ENCODE data around the gene NPLOC4. TPM values are rescaled to one million over a fixed set of nuclear protein-coding genes. Genes with fewer than 3 reads are reported as not detected.

NPLOC4 gene
- total and polyA plus RNA-seq, 11 donors, result 28.2 to 133 (median 99.2) TPM

- WGBS, 4 donors, result 34 to 40% (median 39%) methylated on average over 17 to 19 of the region's 19 CpGs
Measured at GRCh38 chr17:81682565-81683207, 45.8 kb upstream of the NPLOC4 start.

DNA sequence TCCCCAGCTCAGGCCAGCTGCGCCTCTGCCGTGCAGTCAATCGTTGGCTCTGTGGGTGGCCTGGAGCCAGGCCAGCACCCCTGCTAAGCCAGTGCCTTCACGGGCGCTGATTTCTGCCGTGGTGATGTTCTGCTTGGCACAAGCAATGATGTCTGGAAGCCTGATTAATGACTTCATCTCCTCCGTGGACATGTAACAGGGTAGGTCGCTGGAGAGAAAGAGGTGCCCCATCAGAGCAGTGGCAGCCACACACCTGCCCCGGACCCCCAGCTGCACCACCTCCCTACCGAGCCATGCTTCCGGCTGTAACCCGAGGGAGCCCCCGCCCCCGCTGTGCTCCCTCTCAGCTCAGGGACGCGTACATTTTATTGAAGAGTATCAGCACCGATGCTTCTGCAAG lies 44.8 kb upstream of the NPLOC4 start:
- no peak for TF ChIP-seq POLR2A (IDR thresholded peaks at IDR 0.05)
- TF ChIP-seq, protein P1, sequence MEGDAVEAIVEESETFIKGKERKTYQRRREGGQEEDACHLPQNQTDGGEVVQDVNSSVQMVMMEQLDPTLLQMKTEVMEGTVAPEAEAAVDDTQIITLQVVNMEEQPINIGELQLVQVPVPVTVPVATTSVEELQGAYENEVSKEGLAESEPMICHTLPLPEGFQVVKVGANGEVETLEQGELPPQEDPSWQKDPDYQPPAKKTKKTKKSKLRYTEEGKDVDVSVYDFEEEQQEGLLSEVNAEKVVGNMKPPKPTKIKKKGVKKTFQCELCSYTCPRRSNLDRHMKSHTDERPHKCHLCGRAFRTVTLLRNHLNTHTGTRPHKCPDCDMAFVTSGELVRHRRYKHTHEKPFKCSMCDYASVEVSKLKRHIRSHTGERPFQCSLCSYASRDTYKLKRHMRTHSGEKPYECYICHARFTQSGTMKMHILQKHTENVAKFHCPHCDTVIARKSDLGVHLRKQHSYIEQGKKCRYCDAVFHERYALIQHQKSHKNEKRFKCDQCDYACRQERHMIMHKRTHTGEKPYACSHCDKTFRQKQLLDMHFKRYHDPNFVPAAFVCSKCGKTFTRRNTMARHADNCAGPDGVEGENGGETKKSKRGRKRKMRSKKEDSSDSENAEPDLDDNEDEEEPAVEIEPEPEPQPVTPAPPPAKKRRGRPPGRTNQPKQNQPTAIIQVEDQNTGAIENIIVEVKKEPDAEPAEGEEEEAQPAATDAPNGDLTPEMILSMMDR (IDR thresholded peaks at IDR 0.05), result no peak
- H3K27me3 ChIP-seq, result no peaks in the 10 kb centered on the region
- no peak for ATAC-seq
- peak in 1 of 5 donors; percentile 48 for DNase-seq
- no peak overlapping the region for H3K27ac ChIP-seq
- no peaks in the 10 kb centered on the region for H3K9me3 ChIP-seq
- WGBS, 4 donors, result 60 to 72% (median 67%) methylated on average over 17 of the region's 17 CpGs
- H3K4me1 ChIP-seq, result peaks cover 5 to 45% (median 26%) of the 10 kb centered on the region in 12 donors
- intact Hi-C loops (cut with DNase I), result loop anchor here in 1 of 10 donors (2.0 kb wide), 1 partner anchor 15 kb away; the partner anchor contains the start of genes CCDC137 and OXLD1
- no peak overlapping the region for H3K4me3 ChIP-seq
- peaks cover 0 to 33% (median 13%) of the 10 kb centered on the region in 9 donors for H3K36me3 ChIP-seq

More at GRCh38 chr17:81682565-81683207, 45.8 kb upstream of the NPLOC4 start:
- TF ChIP-seq, protein P1 (IDR thresholded peaks at IDR 0.05), result no peak
- no peak for TF ChIP-seq POLR2A (IDR thresholded peaks at IDR 0.05)
- intact Hi-C loops (cut with DNase I), result loop anchor here in 1 of 10 donors (2.0 kb wide), 1 partner anchor 16 kb away; the partner anchor contains the start of genes CCDC137 and OXLD1
- Histone ChIP-seq H3K4me1 (peaks cover 5 to 45% (median 26%) of the 10 kb centered on the region in 12 donors), H3K27me3 (no peaks in the 10 kb centered on the region), H3K9me3 (no peaks in the 10 kb centered on the region), H3K4me3 (peak overlapping the region; percentile 85 to 100 (median 92)), H3K27ac (peak overlapping the region in 9 of 12 donors; percentile 80 to 91 (median 85)), H3K36me3 (peaks cover 0 to 43% (median 21%) of the 10 kb centered on the region in 9 donors)
- ATAC-seq (no peak), DNase-seq (no peak)

DNA sequence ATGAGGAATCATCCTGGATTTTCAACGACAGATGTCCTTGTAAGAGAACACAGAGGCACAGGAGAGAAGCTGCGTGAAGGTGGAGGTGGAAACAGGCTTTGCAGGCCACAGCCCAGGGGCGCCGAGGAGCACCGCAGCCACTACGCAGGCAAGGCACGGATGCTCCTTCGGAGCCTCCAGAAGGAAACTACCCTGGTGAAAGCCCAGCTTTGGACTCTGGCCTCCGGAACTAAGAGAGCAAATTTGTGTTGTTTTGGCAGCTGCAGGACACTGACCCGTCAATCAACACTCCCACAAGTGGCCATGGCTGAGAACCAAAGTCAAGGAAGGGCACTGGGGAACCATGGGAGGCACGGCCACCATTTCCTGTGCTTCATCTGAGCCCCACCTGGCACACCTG lies 43.2 kb upstream of the NPLOC4 start:
- Histone ChIP-seq H3K36me3 (peaks cover 0 to 18% (median 4%) of the 10 kb centered on the region in 9 donors), H3K4me1 (peaks cover 5 to 41% (median 20%) of the 10 kb centered on the region in 12 donors), H3K9me3 (no peaks in the 10 kb centered on the region), H3K27ac (peak overlapping the region in 1 of 12 donors; percentile 2), H3K4me3 (no peak overlapping the region), H3K27me3 (no peaks in the 10 kb centered on the region)
- ATAC-seq (no peak), DNase-seq (no peak)
- intact Hi-C loops (cut with DNase I), result no loop called here
- WGBS, 4 donors, result 67 to 74% (median 72%) methylated on average over 11 of the region's 11 CpGs
- TF ChIP-seq, protein P1 (IDR thresholded peaks at IDR 0.05), result no peak
- TF ChIP-seq POLR2A (IDR thresholded peaks at IDR 0.05), result no peak

DNA sequence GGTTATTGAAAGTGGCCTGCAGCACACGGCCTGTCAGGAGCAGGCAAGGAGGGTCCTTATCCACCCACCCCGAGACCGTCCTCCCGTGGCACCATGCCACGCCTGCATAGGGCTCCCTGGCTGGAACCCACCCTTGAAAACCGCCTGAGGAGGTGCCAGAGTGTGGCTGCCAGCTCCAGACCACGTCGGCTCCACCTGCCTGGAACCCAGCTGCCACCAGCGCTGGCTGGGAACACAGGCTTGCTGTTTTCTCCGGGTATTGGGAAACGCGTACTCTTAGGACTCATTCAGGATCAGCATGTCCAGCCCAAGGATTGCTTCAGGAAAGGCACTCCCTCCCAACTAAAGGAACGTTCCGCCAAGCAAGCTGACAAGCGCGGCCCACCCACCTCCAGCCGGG lies 40.0 kb upstream of the NPLOC4 start:
- Histone ChIP-seq H3K27me3 (no peaks in the 10 kb centered on the region), H3K9me3 (no peaks in the 10 kb centered on the region), H3K36me3 (peaks cover 0 to 41% (median 25%) of the 10 kb centered on the region in 9 donors), H3K4me1 (peaks cover 0 to 19% (median under 1%) of the 10 kb centered on the region in 12 donors), H3K27ac (no peak overlapping the region), H3K4me3 (no peak overlapping the region)
- TF ChIP-seq, protein P1 (IDR thresholded peaks at IDR 0.05), result no peak
- no peak for TF ChIP-seq POLR2A (IDR thresholded peaks at IDR 0.05)
- no peak for ATAC-seq
- intact Hi-C loops (cut with DNase I), result loop anchor here in 1 of 10 donors (2.0 kb wide), 1 partner anchor 34 kb away; no protein-coding TSS in a partner anchor
- 91 to 93% (median 92%) methylated on average over 9 to 17 of the region's 17 CpGs for WGBS, 4 donors
- no peak for DNase-seq

Data from heart left ventricle (tissue), 16 donors.